ENCODE measurements around the gene GPR137C.

DNA sequence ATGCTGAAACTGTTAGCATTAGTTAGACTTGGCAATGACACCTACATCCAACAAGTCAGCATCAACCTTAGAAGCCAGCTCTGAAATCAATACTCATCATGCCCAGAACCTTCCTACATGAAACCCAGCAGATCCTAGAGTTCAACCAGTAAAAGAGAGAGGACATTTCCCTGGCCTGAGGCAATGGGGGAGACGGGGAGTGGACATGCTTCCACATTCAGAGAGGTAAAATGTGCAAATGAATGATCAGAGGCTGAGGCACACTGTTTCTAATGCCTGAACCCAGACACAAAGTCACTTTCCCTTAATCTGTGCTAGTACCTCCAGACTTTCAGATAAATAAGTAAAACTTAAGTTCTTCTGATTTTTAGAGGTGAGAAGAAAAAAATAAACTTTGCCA is 108.2 kb downstream of the GPR137C start:
- TF ChIP-seq KAT7 (CRISPR knock-in tag; IDR thresholded peaks at IDR 0.05; ENCODE audit: borderline replicate concordance) (no peak), FOXP1 (CRISPR knock-in tag; IDR thresholded peaks at IDR 0.05; ENCODE audit: borderline replicate concordance) (no peak), TP53 (CRISPR knock-in tag; IDR thresholded peaks at IDR 0.05) (no peak), CREM (CRISPR knock-in tag; IDR thresholded peaks at IDR 0.05) (no peak)
- TF ChIP-seq, protein P1, sequence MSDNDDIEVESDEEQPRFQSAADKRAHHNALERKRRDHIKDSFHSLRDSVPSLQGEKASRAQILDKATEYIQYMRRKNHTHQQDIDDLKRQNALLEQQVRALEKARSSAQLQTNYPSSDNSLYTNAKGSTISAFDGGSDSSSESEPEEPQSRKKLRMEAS (CRISPR knock-in tag; IDR thresholded peaks at IDR 0.05), result no peak
- TF ChIP-seq, protein P2, sequence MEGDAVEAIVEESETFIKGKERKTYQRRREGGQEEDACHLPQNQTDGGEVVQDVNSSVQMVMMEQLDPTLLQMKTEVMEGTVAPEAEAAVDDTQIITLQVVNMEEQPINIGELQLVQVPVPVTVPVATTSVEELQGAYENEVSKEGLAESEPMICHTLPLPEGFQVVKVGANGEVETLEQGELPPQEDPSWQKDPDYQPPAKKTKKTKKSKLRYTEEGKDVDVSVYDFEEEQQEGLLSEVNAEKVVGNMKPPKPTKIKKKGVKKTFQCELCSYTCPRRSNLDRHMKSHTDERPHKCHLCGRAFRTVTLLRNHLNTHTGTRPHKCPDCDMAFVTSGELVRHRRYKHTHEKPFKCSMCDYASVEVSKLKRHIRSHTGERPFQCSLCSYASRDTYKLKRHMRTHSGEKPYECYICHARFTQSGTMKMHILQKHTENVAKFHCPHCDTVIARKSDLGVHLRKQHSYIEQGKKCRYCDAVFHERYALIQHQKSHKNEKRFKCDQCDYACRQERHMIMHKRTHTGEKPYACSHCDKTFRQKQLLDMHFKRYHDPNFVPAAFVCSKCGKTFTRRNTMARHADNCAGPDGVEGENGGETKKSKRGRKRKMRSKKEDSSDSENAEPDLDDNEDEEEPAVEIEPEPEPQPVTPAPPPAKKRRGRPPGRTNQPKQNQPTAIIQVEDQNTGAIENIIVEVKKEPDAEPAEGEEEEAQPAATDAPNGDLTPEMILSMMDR (IDR thresholded peaks at IDR 0.05), result no peak
- TF ChIP-seq, protein P3, sequence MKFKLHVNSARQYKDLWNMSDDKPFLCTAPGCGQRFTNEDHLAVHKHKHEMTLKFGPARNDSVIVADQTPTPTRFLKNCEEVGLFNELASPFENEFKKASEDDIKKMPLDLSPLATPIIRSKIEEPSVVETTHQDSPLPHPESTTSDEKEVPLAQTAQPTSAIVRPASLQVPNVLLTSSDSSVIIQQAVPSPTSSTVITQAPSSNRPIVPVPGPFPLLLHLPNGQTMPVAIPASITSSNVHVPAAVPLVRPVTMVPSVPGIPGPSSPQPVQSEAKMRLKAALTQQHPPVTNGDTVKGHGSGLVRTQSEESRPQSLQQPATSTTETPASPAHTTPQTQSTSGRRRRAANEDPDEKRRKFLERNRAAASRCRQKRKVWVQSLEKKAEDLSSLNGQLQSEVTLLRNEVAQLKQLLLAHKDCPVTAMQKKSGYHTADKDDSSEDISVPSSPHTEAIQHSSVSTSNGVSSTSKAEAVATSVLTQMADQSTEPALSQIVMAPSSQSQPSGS (CRISPR knock-in tag; IDR thresholded peaks at IDR 0.05; ENCODE audit: borderline replicate concordance, low read depth), result no peak
